Stimulated activated CD8-positive, alpha-beta memory T cell treated with anti-CD3 and anti-CD28 coated beads, Interleukin-12 subunit alpha, Interleukin-12 subunit beta, amount 100 ng/mL, for 1 hour (primary cell): ENCODE data around the gene TRIM37.
"Not testable (repeated sequence)": the region's sequence is repeated elsewhere in the genome, so short reads cannot be mapped to it uniquely, and the experiment has no call there.

Experiments used
- DNase-seq: peaks from one replicate; pipeline ENCODE4 v3.0.0-alpha.2; 2020; ENCODE audit warnings: low read depth

Gene TRIM37

DNA sequence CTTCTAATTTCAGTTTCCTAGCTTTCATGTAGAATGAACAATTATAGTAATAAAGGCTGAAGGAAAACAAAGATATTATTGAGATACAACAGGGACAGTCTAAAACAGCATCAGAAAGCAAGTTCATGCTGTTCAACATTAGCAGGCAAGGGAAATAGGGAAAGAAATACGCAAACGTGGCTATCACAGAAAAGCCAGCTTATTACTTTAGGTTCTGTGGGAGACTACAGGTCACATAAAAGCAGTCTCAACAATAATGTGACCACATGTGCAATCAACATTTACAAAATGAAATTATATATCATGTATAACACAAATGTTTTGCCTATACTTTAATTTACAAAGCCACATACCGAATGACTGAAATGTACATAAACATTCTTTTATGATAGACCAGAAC, 4.9 kb upstream of the TRIM37 start:
- no peak for DNase-seq

GRCh38 chr17:59110973-59111372, 4.3 kb upstream of the TRIM37 start:
- DNase-seq, result no peak

- no peak for DNase-seq
Observed at GRCh38 chr17:59108400-59109102, 1.9 kb upstream of the TRIM37 start.

GRCh38 chr17:59107306-59107670, 608 bp upstream of the TRIM37 start:
- no peak for DNase-seq

DNA sequence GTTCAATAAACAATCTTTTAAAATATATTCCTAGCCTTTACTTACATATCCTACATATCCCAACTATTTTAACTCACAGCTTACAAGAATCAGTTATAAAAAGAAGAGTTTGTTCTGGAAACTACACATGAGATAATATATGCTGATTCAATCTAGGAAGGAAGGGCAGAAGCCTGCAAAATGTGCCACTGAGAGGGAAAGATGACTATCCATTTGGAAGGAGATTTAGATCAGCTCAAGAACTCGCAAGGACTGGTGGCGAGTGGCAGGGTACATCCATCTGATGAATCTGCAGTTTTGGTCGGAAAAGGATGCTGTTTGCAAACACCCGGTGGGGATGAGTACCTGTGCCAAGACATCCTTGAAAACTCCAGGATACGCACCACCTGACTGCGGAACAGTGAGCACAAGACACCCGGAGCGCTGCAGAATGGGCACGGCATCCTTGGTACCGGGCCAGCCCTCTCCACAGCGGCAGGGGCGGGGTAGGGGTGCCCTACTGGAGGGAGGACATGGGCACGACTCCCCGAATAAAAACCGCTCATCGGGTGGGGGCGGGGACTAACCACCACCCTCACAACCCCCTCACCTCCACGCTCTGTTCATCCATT, 723 bp downstream of the TRIM37 start:
- DNase-seq, result peak; percentile 53

DNA sequence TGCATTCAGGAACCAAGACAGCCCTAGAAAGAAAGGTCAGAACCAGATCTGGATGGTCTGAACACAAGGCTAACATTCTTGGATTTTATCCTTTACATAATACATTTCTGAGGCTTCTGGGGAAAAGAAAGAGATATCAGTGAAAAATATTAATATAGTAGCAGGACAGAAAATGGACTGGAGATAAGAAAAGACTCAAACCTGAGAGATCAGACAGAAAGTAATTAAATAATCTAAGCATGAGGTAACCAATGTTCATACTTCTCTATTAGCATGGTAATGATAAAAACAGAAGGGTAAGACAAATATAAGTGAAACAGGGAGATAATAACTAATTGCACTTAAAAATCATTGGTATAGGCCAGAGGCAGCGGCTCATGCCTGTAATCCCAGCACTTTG, 5.5 kb downstream of the TRIM37 start:
- DNase-seq, result no peak

- no peak for DNase-seq
Observed at GRCh38 chr17:59097876-59098275, 8.8 kb downstream of the TRIM37 start.

DNA sequence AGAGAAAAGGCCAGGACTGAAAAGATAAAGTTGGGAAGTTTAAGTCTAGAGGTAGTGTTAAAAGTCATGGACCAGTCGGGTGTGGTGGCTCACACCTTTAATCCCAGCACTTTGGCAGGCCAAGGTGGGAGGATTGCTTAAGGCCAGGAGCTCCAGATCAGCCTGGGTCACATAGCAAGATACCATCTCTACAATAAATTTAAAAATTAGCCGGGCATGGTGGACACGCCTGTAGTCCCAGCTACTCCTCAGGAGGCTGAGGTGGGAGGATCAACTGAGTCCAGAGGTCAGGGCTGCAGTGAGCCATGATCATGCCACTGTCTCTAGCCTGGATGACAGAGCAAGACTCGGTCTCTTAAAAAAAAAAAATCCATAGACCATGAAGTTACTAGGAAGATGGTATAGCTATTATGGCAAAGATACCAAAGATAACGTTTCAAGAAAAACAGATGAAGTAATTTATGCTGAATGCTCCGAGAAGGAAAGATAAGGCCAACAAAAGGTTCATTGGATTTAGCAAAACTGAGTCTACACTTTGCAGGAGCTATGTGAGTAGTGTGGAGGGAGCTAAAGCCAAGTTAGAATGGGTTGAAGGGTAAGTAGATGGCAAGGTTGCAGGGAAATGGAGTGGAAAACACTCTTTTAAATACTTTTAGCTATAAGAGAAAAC, 11.7 kb downstream of the TRIM37 start:
- no peak for DNase-seq

DNA sequence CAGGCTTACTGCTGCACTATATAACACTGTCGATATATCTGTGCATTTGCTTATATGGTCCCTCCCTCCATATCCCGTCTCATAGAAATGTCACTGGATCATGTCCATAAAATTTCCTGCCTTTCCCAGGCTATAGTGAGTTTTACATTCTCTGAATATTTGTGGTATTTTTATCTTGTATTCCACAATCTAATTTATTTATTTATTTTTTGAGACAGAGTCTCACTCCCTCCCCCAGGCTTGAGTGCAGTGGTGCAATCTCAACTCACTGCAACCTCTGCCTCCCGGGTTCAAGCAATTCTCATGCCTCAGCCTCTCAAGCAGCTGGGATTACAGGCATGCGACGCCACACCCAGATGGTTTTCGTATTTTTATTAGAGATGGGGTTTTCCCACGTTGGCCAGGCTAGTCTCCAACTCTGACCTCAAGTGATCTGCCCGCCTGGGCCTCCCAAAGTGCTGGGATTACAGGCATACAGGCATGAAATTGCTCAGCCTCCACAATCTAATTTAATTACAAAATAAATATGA, 12.9 kb downstream of the TRIM37 start:
- DNase-seq, result no peak

DNA sequence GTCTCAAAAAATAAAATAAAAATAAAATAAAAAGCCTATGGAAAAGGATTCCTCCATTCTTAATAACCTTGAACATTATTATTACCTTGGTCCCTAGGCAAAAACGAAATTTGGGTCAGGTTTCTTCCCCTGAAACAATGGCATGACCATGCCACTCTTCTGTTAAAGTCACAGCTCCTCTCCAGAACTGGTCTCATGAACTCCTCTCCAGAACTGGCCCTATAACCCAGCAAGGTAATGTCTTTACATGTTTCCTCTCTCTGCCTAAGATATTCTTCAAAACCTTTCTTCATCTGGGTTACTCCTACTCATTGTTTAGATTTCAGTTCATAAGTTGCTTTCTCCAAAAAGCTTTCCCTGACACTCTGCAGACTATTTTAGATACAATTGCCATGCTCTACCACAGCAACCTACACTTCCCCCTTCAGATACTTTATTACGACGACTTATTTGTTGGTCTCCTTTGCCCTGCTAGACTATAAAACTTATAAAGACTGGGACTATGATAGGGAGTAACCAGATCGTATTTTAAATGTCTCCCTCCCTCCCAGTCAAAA, 13.5 kb downstream of the TRIM37 start:
- DNase-seq, result no peak

DNA sequence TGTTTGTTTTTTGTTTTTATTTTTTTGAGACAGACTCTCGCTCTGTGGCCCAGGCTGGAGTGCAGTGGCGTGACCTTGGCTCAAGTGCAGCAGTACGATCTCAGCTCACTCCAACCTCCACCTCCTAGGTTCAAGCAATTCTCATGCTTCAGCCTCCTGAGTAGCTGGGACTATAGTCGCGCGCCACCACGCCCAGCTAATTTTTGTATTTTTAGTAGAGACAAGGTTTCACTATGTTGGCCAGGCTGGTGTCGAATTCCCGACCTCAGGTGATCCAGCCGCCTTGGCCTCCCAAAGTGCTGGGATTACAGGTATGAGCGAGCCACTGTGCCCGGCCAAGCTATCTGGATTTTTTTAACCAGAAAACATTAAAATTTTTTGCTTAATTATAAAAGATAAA, 16.1 kb downstream of the TRIM37 start:
- not testable (repeated sequence) for DNase-seq

- DNase-seq, result no peak
Observed at GRCh38 chr17:59084154-59084553, 22.5 kb downstream of the TRIM37 start.

- no peak for DNase-seq
Observed at GRCh38 chr17:59074494-59074893, 32.2 kb downstream of the TRIM37 start.

- no peak for DNase-seq
Observed at GRCh38 chr17:59073972-59074371, 32.7 kb downstream of the TRIM37 start.

GRCh38 chr17:59069856-59070255, 36.8 kb downstream of the TRIM37 start:
- DNase-seq, result no peak

GRCh38 chr17:59067756-59068155, 38.9 kb downstream of the TRIM37 start:
- DNase-seq, result no peak

GRCh38 chr17:59067340-59067739, 39.3 kb downstream of the TRIM37 start:
- DNase-seq, result no peak

DNA sequence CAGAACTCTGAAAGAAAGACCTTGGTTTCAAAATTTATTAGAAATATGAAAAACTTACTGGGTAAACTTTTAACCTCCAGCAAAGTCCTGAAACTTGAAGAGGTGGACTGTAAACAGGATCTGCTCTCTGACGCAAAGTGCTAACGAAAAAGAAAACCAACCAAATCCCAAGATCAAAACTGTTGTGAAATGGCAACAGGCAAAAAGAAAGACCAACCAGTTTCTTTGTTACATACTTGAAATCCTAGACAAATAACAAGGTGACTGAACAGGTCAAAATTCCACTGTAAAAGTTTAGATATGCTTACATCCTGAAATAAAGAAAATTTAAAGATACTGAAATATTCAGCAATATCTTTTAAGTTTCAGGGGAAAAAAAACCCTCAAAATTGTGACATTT, 44.2 kb downstream of the TRIM37 start:
- DNase-seq, result no peak

DNA sequence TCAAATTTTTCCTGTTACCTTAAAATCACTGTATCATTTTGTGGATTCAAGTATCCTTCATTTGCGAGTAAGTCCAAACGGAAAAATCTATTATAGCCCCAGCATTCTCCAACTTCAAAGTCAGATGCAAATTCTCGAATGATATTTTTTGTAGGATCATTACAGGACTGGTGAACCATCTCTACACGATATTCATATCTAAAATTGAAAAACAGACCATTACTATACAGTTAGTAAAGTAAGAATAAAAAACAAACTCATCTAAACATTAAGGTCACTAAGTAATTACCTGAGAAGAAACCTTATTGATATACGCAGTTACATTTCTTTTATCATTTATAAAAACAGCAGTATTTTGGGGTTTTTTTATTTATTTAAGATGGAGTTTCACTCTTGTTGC, 49.8 kb downstream of the TRIM37 start:
- DNase-seq, result no peak

GRCh38 chr17:59049798-59050197, 56.9 kb downstream of the TRIM37 start:
- DNase-seq, result no peak

DNA sequence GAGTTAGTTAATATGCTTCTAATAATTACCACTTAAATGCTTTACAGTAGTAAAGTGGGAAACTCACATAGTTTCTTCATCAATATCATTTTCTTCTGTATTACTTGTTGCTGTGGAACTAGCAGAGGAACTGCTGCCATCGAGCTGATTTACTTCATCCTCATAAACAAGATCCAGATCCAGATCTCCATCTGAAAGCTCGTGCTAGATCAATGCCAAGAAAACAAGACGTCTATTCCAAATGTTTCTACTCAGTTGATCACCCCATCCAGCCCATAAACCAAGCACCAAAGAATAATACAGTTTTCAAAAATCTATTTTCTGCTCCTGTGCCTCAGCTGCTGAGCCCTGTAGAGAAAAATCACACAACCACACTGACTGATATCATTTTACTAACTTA, 59.1 kb downstream of the TRIM37 start:
- no peak for DNase-seq

DNA sequence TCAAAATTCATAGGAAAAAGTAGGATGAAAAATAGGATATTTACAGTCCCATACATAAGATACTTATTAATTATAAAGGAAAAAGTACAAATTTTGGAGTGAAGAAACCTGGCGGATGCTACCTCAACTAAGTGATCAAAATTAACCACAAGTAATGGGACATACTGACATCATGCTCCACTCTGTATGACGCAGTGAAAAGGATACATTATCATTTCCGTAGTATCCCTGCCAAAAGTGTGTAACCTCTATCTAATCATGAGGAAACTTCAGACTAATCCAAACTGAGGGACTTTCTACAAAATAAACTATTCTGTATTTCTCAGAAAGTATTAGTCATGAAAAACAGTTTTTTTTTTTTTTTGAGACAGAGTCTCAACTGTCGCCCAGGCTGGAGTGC, 60.5 kb downstream of the TRIM37 start:
- no peak for DNase-seq

GRCh38 chr17:59038734-59039133, 67.9 kb downstream of the TRIM37 start:
- no peak for DNase-seq
